Measurements from ENCODE around the gene NDUFA7.
"Not testable (repeated sequence)": the region's sequence is repeated elsewhere in the genome, so short reads cannot be mapped to it uniquely, and the experiment has no call there.

NDUFA7 gene

GRCh38 chr19:8264248-8264647 lies 56.9 kb downstream of the NDUFA7 start:
- DNase-seq (ENCODE audit: low read depth), result not testable (repeated sequence)

- no peak for DNase-seq (ENCODE audit: low read depth)
These were observed 58.7 kb downstream of the NDUFA7 start for GRCh38 chr19:8262431-8262830.

GRCh38 chr19:8261881-8262280 lies 59.3 kb downstream of the NDUFA7 start:
- DNase-seq (ENCODE audit: low read depth), result no peak

GRCh38 chr19:8261347-8261746 lies 59.8 kb downstream of the NDUFA7 start:
- DNase-seq (ENCODE audit: low read depth), result no peak

Data from EH (cell line).